ENCODE results near the gene SNRPD1.

GRCh38 chr18:21650311-21650710, 38.2 kb downstream of the SNRPD1 start:
- no peak for TF ChIP-seq POLR2A (IDR thresholded peaks at IDR 0.05)
- no peak for TF ChIP-seq CTCF (IDR thresholded peaks at IDR 0.05)
